ENCODE results near the gene IGF2BP1.
A peak's percentile ranks its signal among the peaks of the same experiment; 100 is the strongest.
"Not testable (repeated sequence)": the region's sequence is repeated elsewhere in the genome, so short reads cannot be mapped to it uniquely, and the experiment has no call there.

IGF2BP1 gene

DNA sequence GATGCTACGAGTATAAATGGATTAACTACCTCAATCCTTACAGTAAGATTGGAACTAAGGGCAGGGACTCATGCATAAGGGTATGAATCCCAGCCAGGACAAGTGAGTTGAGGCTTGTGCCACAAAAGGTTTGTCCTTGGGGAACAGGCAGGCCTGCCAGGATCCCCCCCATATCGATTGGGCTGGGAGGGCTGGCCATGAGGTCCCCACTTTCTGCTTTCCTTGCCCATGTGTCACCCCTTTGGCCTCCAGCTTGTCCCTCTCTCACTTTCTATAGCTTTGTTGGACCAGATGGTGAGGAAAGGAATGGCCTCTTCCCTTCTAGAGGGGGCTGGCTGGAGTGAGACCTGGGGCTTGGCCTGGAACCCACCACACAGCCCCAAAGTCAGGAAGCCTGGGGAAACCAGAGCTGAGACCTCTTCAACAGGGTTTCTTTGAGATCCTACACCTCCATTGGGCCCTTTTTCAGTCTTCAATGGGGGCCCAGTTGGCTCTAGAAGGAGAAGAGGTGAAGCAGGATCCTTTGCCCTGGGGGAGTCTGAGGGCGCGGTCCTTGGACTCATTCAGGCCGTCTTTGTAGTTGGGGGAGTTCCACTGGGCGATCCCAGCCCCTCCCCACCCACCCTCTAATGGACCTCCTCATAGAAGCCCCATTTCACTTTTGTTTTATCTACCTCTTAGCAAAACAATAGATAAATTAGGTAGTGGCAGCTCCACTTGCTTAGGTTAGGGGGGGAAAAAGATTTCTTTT, 57.3 kb downstream of the IGF2BP1 start:
- no peak for DNase-seq (ENCODE audit: low spot score)

- no peak for DNase-seq (ENCODE audit: low spot score)
Observed at GRCh38 chr17:49055181-49055927, 58.2 kb downstream of the IGF2BP1 start.

- peak; percentile 20 for DNase-seq (ENCODE audit: low spot score)
Observed at GRCh38 chr17:49061524-49061943, 64.3 kb downstream of the IGF2BP1 start.

DNA sequence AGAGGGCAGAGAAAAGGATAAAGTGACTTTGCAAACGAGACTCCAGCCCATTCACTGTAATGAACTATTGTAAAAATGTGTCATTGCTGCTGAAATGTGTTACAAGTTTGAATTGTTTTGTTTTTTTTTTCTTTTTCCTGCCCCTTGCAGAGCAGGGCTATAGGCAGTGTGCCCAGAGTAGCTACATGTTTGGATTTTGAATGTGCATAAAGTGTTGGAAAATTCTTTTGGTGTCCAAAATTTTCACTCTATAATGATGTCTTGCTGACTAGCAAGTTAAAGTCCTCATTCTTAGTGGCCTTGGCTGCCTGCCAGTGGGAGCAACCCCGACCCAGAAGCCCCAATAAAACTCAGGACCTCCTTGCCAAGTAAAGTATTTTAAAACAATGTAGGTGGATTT, 66.5 kb downstream of the IGF2BP1 start:
- DNase-seq (ENCODE audit: low spot score), result no peak

DNA sequence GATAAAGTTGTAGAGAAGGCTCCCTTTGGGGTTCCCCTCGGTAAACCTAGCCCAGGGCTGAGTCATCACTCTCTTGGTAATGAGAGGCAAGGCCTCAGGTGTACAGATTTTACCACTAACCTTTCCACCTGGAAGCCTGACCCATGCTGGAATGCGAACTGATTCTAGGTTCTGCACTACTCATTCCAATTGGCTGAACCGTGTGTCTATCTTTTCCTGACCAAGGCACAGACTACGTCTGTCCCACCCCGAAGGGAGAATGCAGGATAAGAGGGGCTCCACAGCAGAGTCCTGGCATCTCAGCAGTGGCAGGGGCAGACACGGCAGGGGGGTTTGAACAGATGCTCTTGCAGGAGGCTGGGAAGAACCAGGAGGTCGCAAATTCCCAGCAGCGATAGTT, 70.0 kb downstream of the IGF2BP1 start:
- DNase-seq (ENCODE audit: low spot score), result no peak

- DNase-seq (ENCODE audit: low spot score), result no peak
Observed at GRCh38 chr17:49069585-49070273, 72.5 kb downstream of the IGF2BP1 start.

DNA sequence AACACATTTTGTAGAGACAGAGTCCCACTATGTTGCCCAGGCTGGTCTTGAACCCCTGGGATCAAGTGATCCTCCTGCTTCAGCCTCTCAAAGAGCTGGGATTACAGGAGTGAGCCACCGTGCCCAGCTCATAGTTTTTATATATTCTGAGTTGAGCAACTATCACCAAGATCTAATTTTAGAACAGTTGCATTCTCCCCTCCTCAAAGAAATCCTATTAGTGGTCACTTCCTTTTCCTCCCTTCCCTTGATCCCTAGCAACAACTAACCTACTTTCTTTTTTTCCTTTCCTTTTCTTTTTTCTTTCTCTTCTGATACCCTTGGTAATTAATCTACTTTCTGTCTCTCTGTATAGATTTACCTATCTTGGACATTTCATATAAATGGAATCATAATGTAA, 73.9 kb downstream of the IGF2BP1 start:
- DNase-seq (ENCODE audit: low spot score), result peak; percentile 22

- no peak for DNase-seq (ENCODE audit: low spot score)
Observed at GRCh38 chr17:49074851-49075540, 77.8 kb downstream of the IGF2BP1 start.

DNA sequence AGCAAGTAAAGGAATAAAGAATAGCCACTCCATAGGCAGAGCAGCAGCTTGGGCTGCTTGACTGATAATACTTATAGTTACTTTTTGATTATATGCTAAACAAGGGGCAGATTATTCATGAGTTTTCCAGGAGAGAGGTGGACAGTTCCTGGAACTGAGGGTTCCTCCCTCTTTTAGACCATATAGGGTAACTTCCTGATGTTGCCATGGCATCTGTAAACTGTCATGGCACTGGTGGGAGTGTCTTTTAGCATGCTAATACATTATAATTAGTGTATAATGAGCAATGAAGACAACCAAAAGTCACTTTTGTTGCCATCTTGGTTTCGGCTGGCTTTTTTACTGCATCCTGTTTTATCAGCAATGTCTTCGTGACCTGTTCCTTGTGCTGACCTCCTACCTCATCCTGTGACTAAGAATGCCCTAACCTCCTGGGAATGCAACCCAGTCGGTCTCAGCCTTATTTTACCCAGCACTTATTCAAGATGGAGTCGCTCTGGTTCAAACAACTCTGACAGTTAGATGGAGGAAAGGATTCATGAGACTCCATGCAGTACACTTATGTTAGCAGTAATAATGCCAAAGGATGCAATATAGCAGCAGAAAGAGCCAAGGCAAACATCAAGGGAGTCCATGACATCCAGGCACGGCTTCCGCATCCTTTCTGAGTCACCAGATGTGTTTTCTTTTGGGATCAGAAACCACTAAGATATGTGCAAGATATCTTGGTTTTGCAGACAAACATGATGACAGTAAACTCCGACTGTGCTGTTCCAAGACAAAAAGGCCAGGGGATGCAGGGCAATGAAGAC, 79.6 kb downstream of the IGF2BP1 start:
- peak; percentile 79 for DNase-seq (ENCODE audit: low spot score)

DNA sequence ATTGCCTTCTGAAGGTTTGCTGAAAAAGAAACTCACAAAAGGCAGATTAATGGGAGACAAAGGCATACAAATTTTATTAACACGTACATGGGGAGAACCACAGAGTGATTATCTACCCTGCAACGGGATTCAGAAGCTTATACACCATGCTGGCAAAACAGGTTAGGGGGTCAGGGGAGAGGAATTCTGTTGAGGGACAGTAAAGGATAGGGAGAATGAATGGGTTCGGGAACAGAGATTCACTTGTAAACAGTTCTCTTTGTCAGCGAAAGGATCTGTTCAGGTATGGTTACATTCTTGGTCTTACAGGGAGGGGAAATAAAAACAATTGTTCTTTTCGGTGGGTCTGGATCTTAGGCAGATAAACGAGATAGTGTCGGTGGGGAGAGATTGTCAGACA, 81.1 kb downstream of the IGF2BP1 start:
- DNase-seq (ENCODE audit: low spot score), result no peak

DNA sequence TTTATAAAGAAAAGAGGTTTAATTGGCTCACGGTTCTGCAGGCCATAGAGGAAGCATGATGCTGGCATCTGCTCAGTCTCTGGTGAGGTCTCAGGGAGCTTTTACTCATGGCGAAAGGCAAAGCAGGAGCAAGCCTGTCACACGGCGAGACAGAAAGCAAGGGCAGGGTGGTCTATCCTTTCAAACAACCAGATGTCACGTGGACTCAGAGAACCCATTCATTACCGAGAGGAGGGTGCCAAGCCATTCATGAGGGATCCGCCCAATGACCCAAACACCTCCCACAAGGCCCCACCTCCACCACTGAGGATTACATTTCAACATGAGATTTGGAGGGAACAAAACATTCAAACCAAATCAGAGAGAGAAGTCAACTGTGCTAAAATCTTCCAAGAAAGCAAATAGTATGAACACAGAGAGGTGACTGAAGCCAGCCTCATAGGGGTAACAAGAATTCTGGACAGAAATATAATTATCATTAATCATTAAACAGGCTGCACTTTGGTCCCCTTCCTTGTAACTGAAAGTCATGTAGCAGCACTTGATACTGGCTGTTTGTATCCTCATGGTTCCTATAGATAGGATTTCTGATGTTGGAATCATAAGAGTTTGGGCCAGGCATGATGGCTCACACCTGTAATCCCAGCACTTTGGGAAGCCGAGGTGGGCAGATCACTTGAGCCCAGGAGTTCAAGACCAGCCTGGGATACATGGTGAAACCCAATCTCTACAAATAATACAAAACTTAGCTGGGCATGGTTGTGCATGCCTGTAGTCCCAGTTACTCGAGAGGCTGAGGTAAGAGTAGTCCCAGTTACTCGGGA, 82.9 kb downstream of the IGF2BP1 start:
- no peak for DNase-seq (ENCODE audit: low spot score)

DNA sequence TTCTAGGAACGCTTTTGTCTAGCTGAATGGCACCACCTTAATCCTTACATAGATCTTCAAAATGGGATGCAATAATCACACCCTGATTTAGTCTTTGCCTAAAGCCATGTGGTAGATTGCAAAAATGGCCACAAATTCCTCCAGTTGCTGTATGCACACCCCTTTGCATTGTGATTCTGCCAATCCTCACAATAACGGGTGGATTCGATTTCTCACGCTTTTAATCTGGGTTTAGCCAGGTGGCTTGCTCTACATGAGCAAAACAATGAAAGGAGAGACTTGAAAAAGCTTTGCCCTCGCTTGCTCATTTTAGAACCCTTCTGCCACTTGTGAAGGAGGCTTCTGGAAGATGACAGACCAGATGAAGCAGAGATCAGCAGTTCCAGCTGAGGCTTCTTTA, 85.0 kb downstream of the IGF2BP1 start:
- DNase-seq (ENCODE audit: low spot score), result no peak

GRCh38 chr17:49085046-49085445, 87.9 kb downstream of the IGF2BP1 start:
- not testable (repeated sequence) for DNase-seq (ENCODE audit: low spot score)

- DNase-seq (ENCODE audit: low spot score), result no peak
Observed at GRCh38 chr17:49085565-49086315, 88.6 kb downstream of the IGF2BP1 start.

DNA sequence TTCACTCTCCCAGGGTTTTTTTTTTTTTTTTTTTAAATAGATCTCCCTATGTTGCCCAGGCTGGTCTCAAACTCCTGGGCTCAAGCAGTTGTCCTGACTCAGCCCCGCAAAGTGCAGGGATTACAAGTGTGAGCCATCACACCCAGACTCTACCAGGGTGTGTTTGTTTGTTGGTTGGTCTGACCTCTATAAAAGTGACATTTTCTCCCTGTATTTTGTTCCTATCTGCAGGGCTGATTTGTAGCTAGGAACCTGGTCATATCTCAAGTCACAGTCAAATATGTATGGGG, 89.1 kb downstream of the IGF2BP1 start:
- DNase-seq (ENCODE audit: low spot score), result no peak

DNA sequence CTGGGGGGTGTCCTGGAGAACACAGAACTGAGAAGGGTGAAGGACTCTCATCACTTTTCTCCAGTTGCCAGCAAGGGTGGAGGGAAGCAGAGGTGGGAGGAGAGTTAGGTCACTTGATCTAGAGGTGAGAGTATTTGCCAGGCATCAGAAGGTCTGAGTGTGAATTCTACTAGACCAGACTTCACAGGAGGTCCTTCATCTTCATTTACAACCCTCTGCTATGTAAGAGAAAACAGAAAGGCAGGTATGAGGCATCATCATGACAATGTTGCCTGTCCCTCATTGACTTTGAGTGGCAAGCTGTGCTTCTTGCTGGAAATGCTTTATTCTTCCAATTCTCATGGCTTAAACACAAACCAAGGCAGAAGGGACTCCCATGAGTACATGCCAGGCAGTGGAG, 89.5 kb downstream of the IGF2BP1 start:
- DNase-seq (ENCODE audit: low spot score), result no peak

- DNase-seq (ENCODE audit: low spot score), result no peak
Observed at GRCh38 chr17:49089094-49089493, 91.9 kb downstream of the IGF2BP1 start.

GRCh38 chr17:49090878-49091594, 93.9 kb downstream of the IGF2BP1 start:
- no peak for DNase-seq (ENCODE audit: low spot score)

- DNase-seq (ENCODE audit: low spot score), result no peak
Observed at GRCh38 chr17:49093131-49093530, 95.9 kb downstream of the IGF2BP1 start.

Measured in hepatic stellate cell (primary cell).